Left lung (tissue), 10 donors: ENCODE measurements around the gene NEUROD2. TPM values are rescaled to one million over a fixed set of nuclear protein-coding genes. Genes with fewer than 3 reads are reported as not detected.

Experiments
- ATAC-seq: fragments of 200-7000 bp; cut with Tn5 transposase; one replicate; pipeline ENCODE4 v1.9.1; 2020; ENCODE audit warnings: moderate library complexity
- DNase-seq, 4 donors: peaks; one replicate each; pipeline ENCODE4 v3.0.0-alpha.2; 2013 to 2020
- H3K27ac ChIP-seq, 2 donors: fragments of 200-600 bp; sonication (generic) in 1 of 2; one replicate each; pipeline versions ENCODE4 v1.5.0 to v1.8.0; 2020 to 2021
- H3K27me3 ChIP-seq, 2 donors: fragments of 200-600 bp; sonication (generic) in 1 of 2; one replicate each; pipeline versions ENCODE4 v1.5.0 to v1.8.0; 2020 to 2021
- H3K36me3 ChIP-seq, 2 donors: fragments of 200-600 bp; sonication (generic) in 1 of 2; one replicate each; pipeline versions ENCODE4 v1.5.0 to v1.8.0; 2020 to 2021
- H3K4me1 ChIP-seq, 2 donors: fragments of 200-600 bp; one replicate each; pipeline ENCODE4 v1.8.0; 2021
- H3K4me3 ChIP-seq, 2 donors: fragments of 200-600 bp; sonication (generic) in 1 of 2; one replicate each; pipeline versions ENCODE4 v1.5.0 to v1.8.0; 2020 to 2021; ENCODE audit warnings: mild to moderate bottlenecking in 1 of 2
- H3K9me3 ChIP-seq, 2 donors: fragments of 200-600 bp; sonication (generic) in 1 of 2; one replicate each; pipeline versions ENCODE4 v1.5.0 to v1.8.0; 2020 to 2021
- CTCF ChIP-seq, 2 donors: fragments of 200-600 bp; sonication (generic) in 1 of 2; IDR thresholded peaks; one replicate each; pipeline versions ENCODE4 v1.5.0 to v1.8.0; 2021; ENCODE audit warnings: antibody characterized with exemption in 2 of 2
- intact Hi-C, 2 donors: fragments of 100-400 bp; cut with DNase I; formaldehyde crosslinking; loops; one replicate each; pipeline versions ENCODE4 v1.11.2 to v1.14.2; 2022
- polyA plus RNA-seq, 6 donors: library from polyadenylated mRNA; unstranded; fragments of 120-200 nt; gene quantifications; one replicate each; pipeline ENCODE4 v1.2.1, GENCODE V29; 2013; ENCODE audit not compliant: insufficient read length in 6 of 6
- total RNA-seq, 2 donors: library from RNA; stranded (reverse); fragmentation: NEBNext Ultra II Directional; extraction: Animal tissue kit (Norgen Biotek cat#: 25700); gene quantifications; one replicate each; pipeline ENCODE4 v1.2.1, GENCODE V29; 2021
- donor health status: DM: no; HTN: yes; CAD: no.
- donor health status: DM: no; HTN: no; CAD: no.

The NEUROD2 gene
- total and polyA plus RNA-seq, 8 donors, result 0.03 to 0.11 (median 0.08) TPM; not detected in 2

GRCh38 chr17:39563476-39563875, 44.2 kb downstream of the NEUROD2 start:
- Histone ChIP-seq H3K9me3 (no peaks in the 10 kb centered on the region), H3K4me1 (no peaks in the 10 kb centered on the region), H3K4me3 (no peak overlapping the region), H3K27me3 (no peaks in the 10 kb centered on the region), H3K27ac (no peak overlapping the region), H3K36me3 (peaks cover 0 to 86% of the 10 kb centered on the region in 2 donors)
- no peak for ATAC-seq
- intact Hi-C loops, result no loop called here
- peak in 1 of 4 donors; percentile 40 for DNase-seq
- no peak for TF ChIP-seq CTCF (IDR thresholded peaks at IDR 0.05)

DNA sequence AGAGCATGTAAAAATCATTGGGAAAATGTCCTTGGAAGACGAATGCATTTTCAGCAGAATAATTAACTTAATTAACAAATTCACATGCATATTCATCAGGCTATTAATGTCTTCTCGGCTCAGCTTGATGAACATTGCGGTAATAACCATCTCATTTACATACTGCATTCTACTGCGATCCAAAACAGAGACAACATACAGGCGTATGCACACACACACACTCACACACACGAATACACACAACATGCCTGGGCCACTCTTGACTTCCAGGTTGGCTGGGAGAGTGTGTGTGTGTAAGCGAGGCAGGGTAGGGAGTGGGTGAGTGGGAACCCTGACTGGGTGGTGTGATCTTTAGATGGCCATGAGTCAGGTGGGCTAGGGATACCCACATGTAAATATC, 44.7 kb downstream of the NEUROD2 start:
- Histone ChIP-seq H3K4me3 (no peak overlapping the region), H3K27ac (no peak overlapping the region), H3K36me3 (peaks cover 0 to 85% of the 10 kb centered on the region in 2 donors), H3K27me3 (no peaks in the 10 kb centered on the region), H3K4me1 (no peaks in the 10 kb centered on the region), H3K9me3 (no peaks in the 10 kb centered on the region)
- DNase-seq (no peak), ATAC-seq (no peak)
- intact Hi-C loops, result no loop called here
- no peak for TF ChIP-seq CTCF (IDR thresholded peaks at IDR 0.05)

DNA sequence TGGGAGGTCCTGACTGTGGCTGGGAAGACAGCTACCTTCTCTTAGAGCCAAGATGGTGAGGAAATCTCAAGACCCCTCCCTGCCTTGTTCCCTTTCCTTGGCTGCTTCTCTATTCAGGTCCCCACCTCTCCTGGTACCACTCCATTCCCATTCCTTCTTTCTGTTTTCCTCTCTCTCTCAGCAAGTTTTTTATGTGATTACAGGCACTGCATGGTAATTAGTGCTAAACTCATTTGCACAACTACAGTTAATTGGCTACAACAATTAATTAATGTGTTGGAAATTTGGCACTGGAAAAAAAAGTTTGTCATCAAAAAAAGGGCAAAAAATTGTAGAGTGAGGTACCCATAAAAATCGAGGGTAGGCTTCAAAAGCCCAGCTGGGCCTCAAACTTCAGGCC, 45.3 kb downstream of the NEUROD2 start:
- intact Hi-C loops, result no loop called here
- TF ChIP-seq CTCF (IDR thresholded peaks at IDR 0.05), result no peak
- Histone ChIP-seq H3K9me3 (no peaks in the 10 kb centered on the region), H3K27me3 (no peaks in the 10 kb centered on the region), H3K36me3 (peaks cover 0 to 85% of the 10 kb centered on the region in 2 donors), H3K4me1 (no peaks in the 10 kb centered on the region), H3K27ac (no peak overlapping the region), H3K4me3 (no peak overlapping the region)
- ATAC-seq (no peak), DNase-seq (no peak)

GRCh38 chr17:39556423-39556822, 51.3 kb downstream of the NEUROD2 start:
- no peaks in the 10 kb centered on the region for H3K4me1 ChIP-seq
- no peak for TF ChIP-seq CTCF (IDR thresholded peaks at IDR 0.05)
- DNase-seq (peak in 1 of 4 donors; percentile 21), ATAC-seq (no peak)
- H3K4me3 ChIP-seq, result no peak overlapping the region
- H3K9me3 ChIP-seq, result no peaks in the 10 kb centered on the region
- intact Hi-C loops, result no loop called here
- H3K27ac ChIP-seq, result no peak overlapping the region
- no peaks in the 10 kb centered on the region for H3K27me3 ChIP-seq
- peaks cover 0 to 92% of the 10 kb centered on the region in 2 donors for H3K36me3 ChIP-seq

GRCh38 chr17:39555368-39555767, 52.4 kb downstream of the NEUROD2 start:
- no peak for TF ChIP-seq CTCF (IDR thresholded peaks at IDR 0.05)
- ATAC-seq (no peak), DNase-seq (no peak)
- H3K4me3 ChIP-seq, result no peak overlapping the region
- H3K27ac ChIP-seq, result no peak overlapping the region
- H3K9me3 ChIP-seq, result no peaks in the 10 kb centered on the region
- no peaks in the 10 kb centered on the region for H3K27me3 ChIP-seq
- no peaks in the 10 kb centered on the region for H3K4me1 ChIP-seq
- H3K36me3 ChIP-seq, result peaks cover 0 to 92% of the 10 kb centered on the region in 2 donors
- intact Hi-C loops, result no loop called here

Other genes starting within 250 kb of the NEUROD2 start
- 10 to 100 TPM; 19.9 to 27.3 TPM for gene FBXL20, start 206.3 kb downstream of the NEUROD2 start, total RNA-seq
- gene FBXL20, start 206.3 kb downstream of the NEUROD2 start, polyA plus RNA-seq, result 10 to 100 TPM; 14.1 to 19.1 (median 16.8) TPM
- 10 to 100 TPM; 32.1 to 35.4 TPM for gene MED1, start 156.7 kb downstream of the NEUROD2 start, total RNA-seq
- 10 to 100 TPM; 54.8 to 63.2 (median 57.0) TPM for gene MED1, start 156.7 kb downstream of the NEUROD2 start, polyA plus RNA-seq
- 10 to 100 TPM; 43.9 to 53.9 TPM for gene CDK12, start 146.4 kb downstream of the NEUROD2 start, total RNA-seq
- 10 to 100 TPM; 65.7 to 77.3 (median 70.7) TPM for gene CDK12, start 146.4 kb downstream of the NEUROD2 start, polyA plus RNA-seq
- gene PPP1R1B, start 19.0 kb upstream of the NEUROD2 start, total RNA-seq, result 10 to 100 TPM; 10.6 to 29.7 TPM
- gene PPP1R1B, start 19.0 kb upstream of the NEUROD2 start, polyA plus RNA-seq, result 10 to 100 TPM; 48.0 to 66.4 (median 57.6) TPM
- 10 to 100 TPM; 57.2 to 66.1 TPM for gene STARD3, start 29.2 kb upstream of the NEUROD2 start, total RNA-seq
- gene STARD3, start 29.2 kb upstream of the NEUROD2 start, polyA plus RNA-seq, result 10 to 100 TPM; 42.1 to 61.5 (median 53.5) TPM
- gene TCAP, start 57.4 kb upstream of the NEUROD2 start, total RNA-seq, result 1 to 10 TPM; 2.0 to 2.6 TPM
- gene TCAP, start 57.4 kb upstream of the NEUROD2 start, polyA plus RNA-seq, result 1 to 10 TPM; 1.3 to 2.4 (median 1.6) TPM
- gene PNMT, start 60.5 kb upstream of the NEUROD2 start, total RNA-seq, result under 1 TPM; 0.38 to 0.58 TPM
- 1 to 10 TPM; 1.6 to 2.4 (median 1.8) TPM for gene PNMT, start 60.5 kb upstream of the NEUROD2 start, polyA plus RNA-seq
- 10 to 100 TPM; 17.2 to 32.9 TPM for gene PGAP3, start 80.1 kb upstream of the NEUROD2 start, total RNA-seq
- 10 to 100 TPM; 37.9 to 46.5 (median 41.1) TPM for gene PGAP3, start 80.1 kb upstream of the NEUROD2 start, polyA plus RNA-seq
- gene ERBB2, start 92.1 kb upstream of the NEUROD2 start, total RNA-seq, result 100 to 1,000 TPM in 1 of 2 donors, 10 to 100 TPM in 1; 65.1 to 137 TPM
- 100 to 1,000 TPM; 103 to 125 (median 107) TPM for gene ERBB2, start 92.1 kb upstream of the NEUROD2 start, polyA plus RNA-seq
- 10 to 100 TPM; 45.6 to 57.9 TPM for gene MIEN1, start 122.6 kb upstream of the NEUROD2 start, total RNA-seq
- gene MIEN1, start 122.6 kb upstream of the NEUROD2 start, polyA plus RNA-seq, result 10 to 100 TPM; 18.8 to 27.5 (median 24.0) TPM
- gene GRB7, start 130.0 kb upstream of the NEUROD2 start, total RNA-seq, result 10 to 100 TPM; 12.4 to 31.9 TPM
- 10 to 100 TPM; 25.8 to 34.2 (median 28.2) TPM for gene GRB7, start 130.0 kb upstream of the NEUROD2 start, polyA plus RNA-seq